Astrocyte (in vitro differentiated cells and primary cell): ENCODE data around the gene LMBR1L. TPM values are rescaled to one million over a fixed set of nuclear protein-coding genes. Genes with fewer than 3 reads are reported as not detected.

ENCODE experiments used
- DNase-seq: peaks from one replicate; pipeline ENCODE4 v3.0.0-alpha.2; 2010; ENCODE audit warnings: low read depth
- FAIRE-seq: peaks from 2 replicates; lab custom pipeline; 2011; peaks lifted over from hg19 to GRCh38; lab: Jason Lieb, UNC
- H2AFZ ChIP-seq: 2 replicates; pipeline ENCODE4 v1.6.0; 2012; ENCODE audit warnings: low read depth, low read length, inconsistent platforms
- H3K27ac ChIP-seq: 2 replicates; pipeline ENCODE4 v1.5.1; 2011; ENCODE audit warnings: low read depth, low read length, inconsistent platforms
- H3K27me3 ChIP-seq: 2 replicates; pipeline ENCODE4 v1.6.0; 2011; ENCODE audit warnings: low read length, inconsistent platforms; ENCODE audit not compliant: insufficient read depth
- H3K36me3 ChIP-seq: 2 replicates; pipeline ENCODE4 v1.5.1; 2011; ENCODE audit warnings: low read length, inconsistent platforms; ENCODE audit not compliant: insufficient read depth
- H3K4me1 ChIP-seq: 2 replicates; pipeline ENCODE4 v1.5.1; 2011; ENCODE audit warnings: low read length, inconsistent platforms; ENCODE audit not compliant: insufficient read depth
- H3K4me2 ChIP-seq: 2 replicates; pipeline ENCODE4 v1.6.0; 2012; ENCODE audit warnings: low read length, inconsistent platforms
- H3K4me3 ChIP-seq: 2 replicates; pipeline ENCODE4 v1.5.1; 2011; ENCODE audit warnings: low read depth, mild to moderate bottlenecking, low read length, inconsistent platforms; ENCODE audit not compliant: insufficient read depth
- H3K79me2 ChIP-seq: 2 replicates; pipeline ENCODE4 v1.6.0; 2012; ENCODE audit warnings: mild to moderate bottlenecking, low read length, inconsistent platforms; ENCODE audit not compliant: insufficient read depth
- H3K9ac ChIP-seq: 2 replicates; pipeline ENCODE4 v1.6.0; 2012; ENCODE audit warnings: mild to moderate bottlenecking, low read length, inconsistent platforms
- H3K9me3 ChIP-seq: 2 replicates; pipeline ENCODE4 v1.5.1; 2012; ENCODE audit warnings: low read depth, mild to moderate bottlenecking, low read length, inconsistent platforms; ENCODE audit not compliant: insufficient read depth
- H4K20me1 ChIP-seq: 2 replicates; pipeline ENCODE4 v1.6.0; 2012; ENCODE audit warnings: low read length, inconsistent platforms; ENCODE audit not compliant: insufficient read depth
- H3K27ac Mint-ChIP-seq: one replicate; pipeline ENCODE4 v1.8.0; 2021; ENCODE audit warnings: mild to moderate bottlenecking, mixed read lengths; ENCODE audit not compliant: unreplicated experiment
- H3K27me3 Mint-ChIP-seq: one replicate; pipeline ENCODE4 v1.8.0; 2021; ENCODE audit warnings: low read depth, mixed read lengths; ENCODE audit not compliant: unreplicated experiment
- H3K36me3 Mint-ChIP-seq: one replicate; pipeline ENCODE4 v1.8.0; 2021; ENCODE audit warnings: low read depth, mixed read lengths; ENCODE audit not compliant: unreplicated experiment
- H3K4me1 Mint-ChIP-seq: one replicate; pipeline ENCODE4 v1.8.0; 2021; ENCODE audit warnings: low read depth, mixed read lengths; ENCODE audit not compliant: unreplicated experiment
- H3K4me3 Mint-ChIP-seq: one replicate; pipeline ENCODE4 v1.8.0; 2021; ENCODE audit warnings: mild to moderate bottlenecking, moderate library complexity, mixed read lengths; ENCODE audit not compliant: unreplicated experiment
- H3K9me3 Mint-ChIP-seq: one replicate; pipeline ENCODE4 v1.8.0; 2021; ENCODE audit warnings: mild to moderate bottlenecking, mixed read lengths; ENCODE audit not compliant: unreplicated experiment
- CTCF ChIP-seq: IDR thresholded peaks from 2 replicates; pipeline ENCODE4 v1.5.1; 2011; ENCODE audit warnings: low read depth, mild to moderate bottlenecking, inconsistent platforms, low read length, moderate library complexity; ENCODE audit not compliant: insufficient read depth
- EZH2 ChIP-seq: IDR thresholded peaks from 2 replicates; pipeline ENCODE4 v1.6.1; 2012; ENCODE audit warnings: mild to moderate bottlenecking, low read length, inconsistent platforms; ENCODE audit not compliant: insufficient read depth
- total RNA-seq: library from RNA; stranded (reverse); gene quantifications from 2 replicates; pipeline ENCODE4 v1.2.1, GENCODE V29; 2021

Gene LMBR1L
- total RNA-seq, 1 donor from 2014 or later = 61.0 TPM

GRCh38 chr12:49133014-49133413 lies 22.4 kb upstream of the LMBR1L start:
- peaks cover 46% of the 10 kb centered on the region for H3K79me2 ChIP-seq
- H3K36me3 ChIP-seq = peaks cover 14% of the 10 kb centered on the region
- peak overlapping the region; percentile 87 for H3K4me2 ChIP-seq
- Mint-ChIP-seq H3K9me3 (no peaks in the 10 kb centered on the region), H3K27ac (no peak overlapping the region), H3K4me3 (no peak overlapping the region), H3K4me1 (peaks cover 17% of the 10 kb centered on the region), H3K36me3 (peaks cover 15% of the 10 kb centered on the region), H3K27me3 (no peaks in the 10 kb centered on the region)
- DNase-seq (no peak), FAIRE-seq (no peak)
- peaks cover 17% of the 10 kb centered on the region for H3K4me1 ChIP-seq
- peak overlapping the region; percentile 36 for H3K9ac ChIP-seq
- H3K27me3 ChIP-seq = no peaks in the 10 kb centered on the region
- H3K9me3 ChIP-seq = no peaks in the 10 kb centered on the region
- peaks cover 20% of the 10 kb centered on the region for H4K20me1 ChIP-seq
- no peak for TF ChIP-seq CTCF
- no peak for TF ChIP-seq EZH2
- peak overlapping the region; percentile 8 for H2AFZ ChIP-seq
- H3K27ac ChIP-seq = no peak overlapping the region
- no peak overlapping the region for H3K4me3 ChIP-seq

- DNase-seq (peak; percentile 47), FAIRE-seq (no peak)
- TF ChIP-seq EZH2 = no peak
- no peak for TF ChIP-seq CTCF
- Mint-ChIP-seq H3K4me3 (peak overlapping the region; percentile 83), H3K4me1 (peaks cover 27% of the 10 kb centered on the region), H3K27ac (peak overlapping the region; percentile 34), H3K27me3 (no peaks in the 10 kb centered on the region), H3K36me3 (peaks cover 25% of the 10 kb centered on the region), H3K9me3 (no peaks in the 10 kb centered on the region)
- peak overlapping the region; percentile 60 for H3K27ac ChIP-seq
- peak overlapping the region; percentile 87 for H3K4me2 ChIP-seq
- H3K79me2 ChIP-seq = peaks cover 46% of the 10 kb centered on the region
- H3K27me3 ChIP-seq = no peaks in the 10 kb centered on the region
- H3K36me3 ChIP-seq = peaks cover 23% of the 10 kb centered on the region
- H4K20me1 ChIP-seq = peaks cover 30% of the 10 kb centered on the region
- H3K9ac ChIP-seq = peak overlapping the region; percentile 77
- no peaks in the 10 kb centered on the region for H3K9me3 ChIP-seq
- H3K4me3 ChIP-seq = peak overlapping the region; percentile 67
- peak overlapping the region; percentile 83 for H2AFZ ChIP-seq
- H3K4me1 ChIP-seq = peaks cover 17% of the 10 kb centered on the region
These were observed 21.3 kb upstream of the LMBR1L start for GRCh38 chr12:49131894-49132461.
